C4-2B (cell line): ENCODE data around the gene MTX2.

ENCODE experiments used
- ZFX ChIP-seq: fragments of 450-650 bp; IDR thresholded peaks from 2 replicates; pipeline ENCODE4 v1.6.1; 2017
- TF ChIP-seq, protein P1 (sequence below): fragments of 450-650 bp; conservative IDR thresholded peaks from 2 replicates; pipeline ENCODE4 v1.5.1; 2017; ENCODE audit warnings: mild to moderate bottlenecking

DNA sequence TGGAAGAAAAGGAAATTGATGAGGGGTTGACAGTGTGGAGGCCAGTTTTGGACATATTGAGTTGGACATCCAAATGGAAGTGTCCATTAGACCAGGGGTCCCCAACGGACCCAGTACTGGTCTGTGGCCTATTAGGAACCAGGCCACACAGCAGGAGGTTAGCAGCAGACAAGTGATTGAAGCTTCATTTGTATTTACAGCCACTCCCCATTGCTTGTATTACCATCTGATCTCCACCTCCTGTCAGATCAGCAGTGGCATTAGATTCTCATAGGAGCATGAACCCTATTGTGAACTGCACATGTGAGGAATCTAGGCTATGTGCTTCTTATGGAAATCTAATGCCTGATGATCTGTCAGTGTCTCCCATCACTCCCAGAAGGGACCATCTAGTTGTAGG lies 99.1 kb downstream of the MTX2 start:
- TF ChIP-seq, protein P1, sequence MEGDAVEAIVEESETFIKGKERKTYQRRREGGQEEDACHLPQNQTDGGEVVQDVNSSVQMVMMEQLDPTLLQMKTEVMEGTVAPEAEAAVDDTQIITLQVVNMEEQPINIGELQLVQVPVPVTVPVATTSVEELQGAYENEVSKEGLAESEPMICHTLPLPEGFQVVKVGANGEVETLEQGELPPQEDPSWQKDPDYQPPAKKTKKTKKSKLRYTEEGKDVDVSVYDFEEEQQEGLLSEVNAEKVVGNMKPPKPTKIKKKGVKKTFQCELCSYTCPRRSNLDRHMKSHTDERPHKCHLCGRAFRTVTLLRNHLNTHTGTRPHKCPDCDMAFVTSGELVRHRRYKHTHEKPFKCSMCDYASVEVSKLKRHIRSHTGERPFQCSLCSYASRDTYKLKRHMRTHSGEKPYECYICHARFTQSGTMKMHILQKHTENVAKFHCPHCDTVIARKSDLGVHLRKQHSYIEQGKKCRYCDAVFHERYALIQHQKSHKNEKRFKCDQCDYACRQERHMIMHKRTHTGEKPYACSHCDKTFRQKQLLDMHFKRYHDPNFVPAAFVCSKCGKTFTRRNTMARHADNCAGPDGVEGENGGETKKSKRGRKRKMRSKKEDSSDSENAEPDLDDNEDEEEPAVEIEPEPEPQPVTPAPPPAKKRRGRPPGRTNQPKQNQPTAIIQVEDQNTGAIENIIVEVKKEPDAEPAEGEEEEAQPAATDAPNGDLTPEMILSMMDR, result no peak
- no peak for TF ChIP-seq ZFX
